Retinal pigment epithelial cell (primary cell): ENCODE results near the gene AGBL3.

Experiments used
- DNase-seq: peaks from one replicate; pipeline ENCODE4 v3.0.0-alpha.2; 2010; ENCODE audit warnings: low read depth
- H3K4me3 ChIP-seq: 2 replicates; pipeline ENCODE4 v1.5.1; 2011; ENCODE audit warnings: mild to moderate bottlenecking, low read length, control low read depth, moderate library complexity
- CTCF ChIP-seq: conservative IDR thresholded peaks from 2 replicates; pipeline ENCODE4 v1.5.1; 2011; ENCODE audit warnings: low read depth, low read length, control low read depth, inconsistent platforms

The AGBL3 gene

GRCh38 chr7:134948246-134948645 lies 38.1 kb upstream of the AGBL3 start:
- no peak for TF ChIP-seq CTCF
- DNase-seq = no peak
- H3K4me3 ChIP-seq = no peak overlapping the region

- DNase-seq = no peak
Observed at GRCh38 chr7:134948736-134949135, 37.6 kb upstream of the AGBL3 start.

GRCh38 chr7:134949171-134949570 lies 37.1 kb upstream of the AGBL3 start:
- TF ChIP-seq CTCF = no peak
- DNase-seq = no peak
- no peak overlapping the region for H3K4me3 ChIP-seq

More at GRCh38 chr7:134948736-134949135, 37.6 kb upstream of the AGBL3 start:
- H3K4me3 ChIP-seq = no peak overlapping the region
- TF ChIP-seq CTCF = no peak

- DNase-seq = no peak
- peak; percentile 42 for TF ChIP-seq CTCF
Observed at GRCh38 chr7:134954197-134955082, 31.9 kb upstream of the AGBL3 start.

GRCh38 chr7:134957005-134957404 lies 29.3 kb upstream of the AGBL3 start:
- TF ChIP-seq CTCF = no peak
- no peak for DNase-seq
- no peak overlapping the region for H3K4me3 ChIP-seq

More at GRCh38 chr7:134954197-134955082, 31.9 kb upstream of the AGBL3 start:
- H3K4me3 ChIP-seq = no peak overlapping the region

- no peak for DNase-seq
- TF ChIP-seq CTCF = no peak
- no peak overlapping the region for H3K4me3 ChIP-seq
Observed at GRCh38 chr7:134959810-134960209, 26.5 kb upstream of the AGBL3 start.

- H3K4me3 ChIP-seq = no peak overlapping the region
- no peak for TF ChIP-seq CTCF
- no peak for DNase-seq
Observed at GRCh38 chr7:134962270-134962780, 24.0 kb upstream of the AGBL3 start.
